NOMO-1 (cell line): ENCODE results near the gene SPINT3.
"Not testable (repeated sequence)": the region's sequence is repeated elsewhere in the genome, so short reads cannot be mapped to it uniquely, and the experiment has no call there.

Experiments
- DNase-seq, 2 experiments: peaks; one replicate each; lab custom pipeline; 2025; ENCODE audit not compliant: unreplicated experiment in 2 of 2; lab: John Stamatoyannopoulos, UW

The SPINT3 gene

DNA sequence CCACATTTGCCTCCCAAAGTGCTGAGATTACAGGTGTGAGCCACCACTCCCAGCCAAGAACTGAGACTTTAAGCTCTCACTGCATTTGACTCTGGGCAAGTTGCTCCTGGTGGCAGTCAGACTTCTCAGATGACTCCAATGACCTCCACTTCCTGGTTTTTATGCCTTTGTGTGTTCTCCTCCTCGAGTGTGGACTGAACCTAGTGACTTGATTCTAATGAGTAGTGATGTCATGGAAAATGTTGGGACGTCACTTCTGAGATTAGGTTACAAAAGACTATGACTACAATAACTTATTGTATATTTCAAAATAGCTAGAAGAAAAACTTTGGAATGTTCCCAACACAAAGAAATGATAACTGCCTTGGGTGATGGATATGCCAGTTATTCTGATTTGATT is 12.0 kb downstream of the SPINT3 start:
- no peak for DNase-seq

DNA sequence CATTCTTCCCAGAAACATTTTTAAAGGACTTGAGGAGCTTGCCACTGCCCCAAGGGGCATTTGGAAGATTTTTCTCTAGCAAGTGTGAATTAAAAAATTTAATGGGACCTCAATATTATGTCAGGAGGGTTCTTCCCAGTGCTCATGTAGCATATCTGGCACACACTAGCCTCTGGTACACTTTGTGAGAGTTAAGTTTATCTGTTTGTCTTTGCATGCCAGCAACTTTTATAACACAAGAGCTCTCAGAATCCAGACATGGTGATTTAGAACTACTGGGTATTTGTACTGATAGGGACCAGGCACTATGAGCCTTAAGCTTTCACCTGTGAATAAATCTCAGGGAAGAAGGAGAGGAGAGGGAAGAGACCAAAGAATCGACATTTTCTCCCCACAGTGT is 12.9 kb downstream of the SPINT3 start:
- DNase-seq = no peak

DNA sequence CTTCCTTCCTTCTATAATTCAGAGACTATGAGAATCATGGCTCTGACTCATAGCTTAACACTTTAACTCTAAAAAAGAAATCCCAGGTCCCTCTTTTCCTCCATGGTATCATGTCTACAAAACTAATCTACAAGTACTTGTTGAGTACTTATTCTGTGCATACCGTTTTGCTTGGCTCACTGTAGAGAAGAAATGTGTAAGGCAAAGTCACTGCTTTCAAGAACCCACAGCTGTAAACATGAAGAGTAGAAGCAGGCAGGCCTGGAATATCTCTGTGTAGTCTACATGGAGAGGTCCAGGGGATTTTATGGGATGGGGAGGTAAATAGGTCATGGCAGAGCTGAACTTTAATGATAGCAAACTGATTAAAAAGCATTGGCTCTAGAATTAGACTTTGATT is 13.8 kb downstream of the SPINT3 start:
- no peak for DNase-seq

DNA sequence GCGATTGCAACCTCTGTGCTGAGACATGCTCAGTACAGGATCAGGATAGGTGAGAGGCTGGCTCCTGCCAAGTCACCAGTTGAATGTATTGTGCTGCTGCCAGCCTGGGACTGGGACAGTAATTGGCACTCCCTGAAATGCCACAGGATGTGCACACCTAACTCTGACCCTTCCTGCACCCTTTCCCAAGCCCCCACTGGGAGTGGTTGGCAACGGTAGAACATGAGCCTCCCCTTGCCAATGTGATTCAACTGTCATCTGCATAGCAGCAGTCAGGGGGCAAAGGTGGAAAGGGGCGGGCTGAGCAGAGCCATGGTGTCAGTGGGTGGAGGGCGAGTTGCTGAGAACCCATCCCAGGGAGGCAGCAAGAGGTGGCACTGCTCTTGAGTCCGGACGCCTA is 15.4 kb downstream of the SPINT3 start:
- DNase-seq = no peak

DNA sequence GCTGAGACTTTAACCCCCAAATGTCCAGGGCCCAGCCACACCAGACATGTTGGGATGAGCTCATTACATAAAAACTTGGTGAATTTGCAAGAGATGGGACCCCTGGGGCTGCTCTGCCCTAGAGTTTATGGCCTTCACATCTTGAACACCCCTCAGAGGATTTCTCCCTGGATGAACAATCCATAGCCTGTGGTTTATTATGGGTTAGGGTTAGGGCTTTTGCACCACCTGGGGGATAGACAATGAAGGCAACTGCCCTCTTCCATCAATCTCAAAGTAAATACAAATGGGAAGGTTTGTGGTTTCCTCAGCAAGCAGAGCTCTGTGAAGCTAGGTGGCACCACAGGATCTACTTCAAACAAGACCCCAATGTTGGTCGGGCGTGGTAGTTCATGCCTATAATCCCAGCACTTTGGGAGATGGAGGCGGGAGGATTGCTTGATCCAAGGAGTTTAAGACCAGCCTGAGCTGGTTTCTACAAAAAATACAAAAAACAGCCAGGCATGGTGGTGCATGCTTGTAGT is 17.4 kb downstream of the SPINT3 start:
- no peak for DNase-seq

DNA sequence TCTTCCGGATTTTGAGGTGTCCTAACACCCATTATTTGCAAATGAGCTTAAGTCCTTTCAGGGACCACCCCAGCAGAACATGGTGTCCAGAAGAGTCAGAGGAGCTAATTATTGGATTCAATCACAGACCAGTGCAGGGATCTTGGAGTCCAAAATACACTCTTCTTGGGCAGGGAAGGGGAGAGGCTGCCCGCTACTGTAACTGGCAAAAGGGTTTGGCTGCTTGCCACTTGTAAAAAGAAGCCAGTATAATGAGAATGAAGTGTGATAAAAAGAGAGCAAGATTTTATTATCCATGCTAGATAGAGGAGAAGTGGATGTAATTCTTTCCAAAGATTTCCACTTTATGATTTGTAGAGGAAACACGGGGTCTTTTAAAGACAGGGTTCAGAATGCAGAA is 19.3 kb downstream of the SPINT3 start:
- no peak for DNase-seq

DNA sequence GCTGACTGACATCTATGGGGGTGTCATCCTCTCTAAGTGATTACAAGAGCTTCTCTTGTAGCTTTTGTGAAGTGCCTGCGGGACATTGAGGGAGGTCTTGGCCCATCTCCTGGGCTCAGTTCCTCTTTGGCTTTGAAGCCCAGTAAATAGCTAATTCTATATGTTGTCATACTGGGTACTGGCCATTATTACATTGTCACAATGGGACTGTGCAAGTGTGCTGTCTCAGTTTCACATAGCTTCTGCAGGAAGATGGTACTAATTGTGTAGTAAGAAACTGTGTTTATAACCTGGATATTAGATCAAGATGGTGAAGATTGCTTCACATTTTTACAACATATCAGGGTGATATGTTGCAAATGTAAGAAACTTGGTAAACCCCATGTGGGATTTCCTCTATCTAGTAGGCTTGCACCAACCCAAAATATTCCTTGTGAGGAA is 19.9 kb downstream of the SPINT3 start:
- DNase-seq = peak; percentile 87 to 92

DNA sequence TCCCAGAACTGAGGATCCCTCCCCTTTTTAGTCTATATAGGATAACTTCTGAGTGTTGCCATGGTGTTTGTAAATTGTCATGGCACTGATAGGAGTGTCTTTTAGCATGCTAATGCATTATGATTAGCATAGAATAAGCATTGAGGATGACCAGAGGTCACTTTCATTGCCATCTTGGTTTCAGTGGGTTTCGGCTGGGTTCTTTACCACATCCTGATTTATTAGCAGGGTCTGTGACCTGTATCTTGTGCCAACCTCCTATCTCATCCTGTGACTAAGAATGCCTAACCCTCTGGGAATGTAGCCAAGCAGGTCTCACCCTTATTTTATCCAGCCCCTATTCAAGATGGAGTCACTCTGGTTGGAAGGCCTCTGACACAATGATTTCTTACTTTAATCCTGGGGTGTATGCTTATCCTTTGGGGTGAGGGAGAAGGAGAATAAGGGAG is 26.3 kb downstream of the SPINT3 start:
- no peak for DNase-seq

DNA sequence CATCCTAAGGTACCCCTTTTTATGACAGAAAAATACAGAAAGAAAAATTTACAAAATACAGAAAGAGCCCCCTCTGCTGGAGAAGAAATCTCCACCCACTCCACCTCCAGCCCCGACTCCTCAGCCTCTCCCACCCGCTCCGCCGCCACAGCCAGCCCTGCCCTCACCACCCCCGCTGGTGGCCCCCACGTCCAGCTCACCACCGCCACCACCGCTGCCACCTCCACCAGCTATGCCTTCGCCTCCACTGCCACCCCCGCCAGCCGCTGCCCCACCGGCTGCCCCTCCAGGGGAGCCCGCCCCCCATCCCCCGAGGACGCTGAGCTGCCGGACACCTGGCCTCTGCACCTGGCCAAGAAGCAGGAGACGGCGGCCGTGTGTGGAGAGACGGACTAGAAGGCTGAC is 28.2 kb downstream of the SPINT3 start:
- no peak for DNase-seq

DNA sequence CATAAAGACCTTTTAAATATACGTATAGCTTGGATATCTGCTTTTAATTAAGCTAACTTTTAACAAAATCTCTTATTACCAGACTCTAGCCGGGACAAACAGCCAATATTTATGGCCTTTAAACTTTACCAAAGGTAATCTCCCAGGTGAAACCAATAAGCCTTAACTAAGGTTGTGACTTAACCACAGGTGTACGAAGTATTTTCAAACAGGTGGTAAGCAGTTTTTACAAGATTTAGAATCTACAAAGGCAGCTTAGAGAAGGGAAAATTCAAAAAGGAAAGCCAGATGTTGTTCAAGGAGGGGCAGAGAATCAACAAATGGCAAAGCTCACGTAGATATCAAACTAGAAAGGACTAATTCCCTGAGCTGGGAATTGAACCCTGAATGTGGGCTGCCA is 30.0 kb downstream of the SPINT3 start:
- DNase-seq = no peak

DNA sequence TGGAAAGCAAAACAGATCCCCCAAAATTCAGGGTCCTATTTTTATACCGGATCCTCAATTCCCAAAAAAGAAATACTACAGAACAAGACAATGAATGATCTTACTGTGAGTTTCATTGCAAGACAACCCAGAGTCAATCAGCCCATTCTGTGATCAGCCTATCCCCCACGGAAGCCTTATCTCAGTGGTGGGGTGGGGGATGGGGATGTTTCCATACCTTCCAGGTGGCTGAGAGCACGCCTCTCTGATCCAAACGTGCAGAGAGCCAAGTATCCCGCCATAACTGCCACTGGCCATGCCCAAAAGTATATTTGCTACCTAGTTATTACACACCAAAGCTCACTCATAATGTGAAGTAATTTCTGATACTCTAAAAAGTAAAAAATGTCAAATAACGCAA is 30.7 kb downstream of the SPINT3 start:
- DNase-seq = no peak

DNA sequence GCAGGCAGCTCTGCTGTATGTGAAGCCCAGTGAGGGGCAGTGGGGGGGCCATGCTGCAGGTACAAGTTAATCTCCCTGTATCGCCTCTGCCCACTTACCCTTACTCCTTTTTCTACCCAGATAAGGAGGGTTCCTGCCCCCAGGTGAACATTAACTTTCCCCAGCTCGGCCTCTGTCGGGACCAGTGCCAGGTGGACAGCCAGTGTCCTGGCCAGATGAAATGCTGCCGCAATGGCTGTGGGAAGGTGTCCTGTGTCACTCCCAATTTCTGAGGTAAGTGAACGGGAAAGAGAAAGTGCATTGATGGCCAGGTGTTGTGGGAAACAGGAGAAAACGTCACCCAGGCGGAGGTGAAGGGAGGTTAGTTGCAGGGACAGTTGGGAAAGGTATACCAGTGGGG is 35.6 kb downstream of the SPINT3 start:
- DNase-seq = no peak

DNA sequence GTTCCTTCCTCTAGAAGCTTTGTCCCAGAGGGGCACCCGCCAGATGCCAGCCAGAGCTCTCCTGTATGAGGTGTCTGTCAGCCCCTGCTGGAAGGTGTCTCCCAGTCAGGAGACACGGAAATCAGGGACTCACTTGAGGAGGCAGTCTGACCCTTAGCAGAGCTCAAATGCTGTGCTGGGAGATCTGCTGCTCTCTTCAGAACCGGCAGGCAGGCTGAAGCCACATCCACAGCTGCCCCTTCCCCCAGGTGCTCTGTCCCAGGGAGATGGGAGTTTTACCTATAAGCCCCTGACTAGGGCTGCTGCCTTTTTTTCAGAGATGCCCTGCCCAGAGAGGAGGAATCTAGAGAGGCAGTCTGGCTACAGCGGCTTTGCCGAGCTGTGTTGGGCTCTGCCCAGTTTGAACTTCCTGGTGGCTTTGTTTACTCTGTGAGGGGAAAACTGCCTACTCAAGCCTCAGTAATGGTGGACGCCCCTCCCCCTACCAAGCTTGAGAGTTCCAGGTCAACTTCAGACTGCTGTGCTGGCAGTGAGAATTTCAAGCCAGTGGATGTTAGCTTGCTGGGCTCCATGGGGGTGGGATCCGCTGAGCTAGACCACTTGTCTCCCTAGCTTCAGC is 37.8 kb downstream of the SPINT3 start:
- not testable (repeated sequence) for DNase-seq

DNA sequence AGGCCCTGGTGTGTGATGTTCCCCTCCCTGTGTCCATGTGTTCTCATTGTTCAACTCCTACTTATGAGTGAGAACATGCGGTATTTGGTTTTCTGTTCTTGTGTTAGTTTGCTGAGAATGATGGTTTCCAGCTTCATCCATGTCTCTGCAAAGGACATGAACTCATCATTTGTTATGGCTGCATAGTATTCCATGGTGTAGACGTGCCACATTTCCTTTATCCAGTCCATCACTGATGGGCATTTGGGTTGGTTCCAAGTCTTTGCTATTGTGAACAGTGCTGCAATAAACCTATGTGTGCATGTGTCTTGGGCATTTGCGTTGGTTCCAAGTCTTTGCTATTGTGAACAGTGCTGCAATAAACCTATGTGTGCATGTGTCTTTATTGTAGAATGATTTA is 43.1 kb downstream of the SPINT3 start:
- DNase-seq = not testable (repeated sequence)

DNA sequence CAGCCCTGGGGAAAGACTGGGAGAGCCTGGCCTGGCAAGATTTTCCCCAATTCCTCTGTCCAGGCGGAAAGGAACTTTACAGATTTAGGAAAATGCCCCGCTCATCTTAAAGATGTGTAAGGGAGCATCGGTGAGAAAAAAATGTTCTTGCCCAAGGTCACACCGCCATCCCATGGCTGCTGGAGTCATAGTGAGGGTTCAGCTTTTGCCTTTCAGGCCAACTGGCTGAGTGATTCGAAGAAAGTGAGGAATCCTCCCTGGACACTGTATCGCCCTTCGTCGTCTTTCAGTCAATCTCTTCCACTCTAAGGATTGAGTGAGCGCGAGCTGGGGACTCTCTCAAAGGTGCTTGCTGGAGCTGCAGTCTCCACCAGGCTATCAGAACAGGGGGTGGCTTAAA is 44.5 kb downstream of the SPINT3 start:
- peak; percentile 22 to 25 for DNase-seq

DNA sequence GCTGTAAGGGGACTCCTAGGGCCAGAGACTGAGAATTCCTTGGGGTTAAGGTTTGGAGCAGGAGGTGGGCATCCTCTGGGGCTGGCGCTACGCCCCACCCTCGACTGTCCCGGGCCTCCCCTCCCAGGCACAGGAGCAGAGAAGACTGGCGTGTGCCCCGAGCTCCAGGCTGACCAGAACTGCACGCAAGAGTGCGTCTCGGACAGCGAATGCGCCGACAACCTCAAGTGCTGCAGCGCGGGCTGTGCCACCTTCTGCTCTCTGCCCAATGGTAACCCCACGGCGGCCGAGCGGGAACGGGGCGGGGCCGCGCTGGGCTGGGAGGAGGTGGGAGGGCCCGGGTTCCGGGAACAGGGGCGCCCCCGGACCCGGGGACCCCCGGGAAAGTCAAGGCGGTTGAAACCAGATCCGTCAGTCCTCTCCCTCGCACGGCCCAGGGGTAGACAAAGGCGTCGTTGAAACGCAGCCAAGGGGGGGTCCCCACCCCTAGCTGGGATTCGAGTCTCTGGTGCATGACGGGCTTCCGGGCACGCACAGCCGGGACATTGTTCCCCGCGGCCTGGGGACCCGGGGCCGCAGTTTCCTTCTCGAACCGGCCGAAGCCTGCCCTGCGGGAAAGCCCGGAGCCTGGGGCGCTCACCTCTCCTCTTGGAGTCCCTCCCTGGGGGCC is 45.0 kb downstream of the SPINT3 start:
- DNase-seq = peak; percentile 19 to 39

DNA sequence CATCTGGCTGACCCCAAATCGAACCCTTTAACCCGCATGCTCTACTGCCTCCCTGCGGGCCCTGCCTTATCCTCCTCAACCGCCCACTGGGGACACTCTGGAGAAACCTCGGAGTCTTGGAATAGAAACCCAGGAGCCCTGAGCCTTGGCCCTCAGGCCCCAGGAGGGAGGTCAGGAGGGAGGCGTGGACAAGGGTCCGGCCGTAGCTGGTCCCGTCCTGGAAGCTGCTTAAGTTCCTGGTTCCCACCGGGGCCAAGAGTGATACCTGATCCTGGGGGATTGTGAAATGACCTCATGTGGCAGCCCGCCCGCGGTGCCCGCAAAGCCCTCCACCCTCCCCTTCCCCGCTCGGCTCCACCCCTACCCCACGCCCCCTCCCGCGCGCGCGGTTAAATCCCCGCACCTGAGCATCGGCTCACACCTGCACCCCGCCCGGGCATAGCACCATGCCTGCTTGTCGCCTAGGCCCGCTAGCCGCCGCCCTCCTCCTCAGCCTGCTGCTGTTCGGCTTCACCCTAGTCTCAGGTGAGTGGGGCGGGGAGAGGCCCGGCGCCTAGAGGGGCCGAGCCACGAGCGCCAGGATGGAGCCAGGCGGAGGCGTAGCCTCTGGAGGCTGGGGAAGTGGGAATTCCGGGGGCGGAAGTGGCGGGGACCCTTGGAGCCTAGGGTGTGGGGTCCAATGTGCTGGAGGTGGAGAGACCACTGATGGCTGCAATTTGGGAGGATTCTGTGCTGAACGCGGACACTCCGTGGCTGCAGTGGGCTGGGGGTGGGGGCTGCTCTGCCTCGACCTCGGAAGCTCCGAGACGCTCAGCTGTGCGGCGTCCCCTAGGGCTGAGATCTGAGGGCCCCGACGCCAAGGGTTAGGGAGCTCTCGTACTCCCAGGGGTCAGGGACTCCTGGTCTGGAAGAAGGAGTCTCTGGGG is 45.8 kb downstream of the SPINT3 start, which contains the start of gene WFDC2:
TSS of gene WFDC2 (plus strand) at position 418 of the 926 bp plus-strand sequence. CDS start at position 447, 29 bp downstream.
- DNase-seq = no peak

DNA sequence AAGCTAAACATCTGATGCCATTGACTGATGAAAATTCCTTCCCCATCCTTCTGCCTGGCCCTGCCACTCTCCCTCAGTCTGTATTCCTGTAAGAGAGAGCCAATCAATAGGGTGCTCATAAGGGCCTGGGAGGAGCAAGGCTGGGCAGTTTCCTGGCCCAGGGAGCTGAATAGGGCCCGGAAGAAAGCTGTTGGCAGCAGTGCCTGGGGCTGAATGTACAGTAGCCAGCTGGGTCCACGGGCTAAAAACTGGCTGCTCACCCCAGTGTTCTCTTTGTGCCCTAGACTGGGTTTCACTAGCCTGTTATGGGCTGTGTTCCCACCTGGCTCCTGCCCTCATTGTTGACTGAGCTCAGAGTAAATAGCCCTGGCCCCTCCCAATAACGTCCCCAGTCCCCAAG is 47.6 kb downstream of the SPINT3 start:
- DNase-seq = no peak

DNA sequence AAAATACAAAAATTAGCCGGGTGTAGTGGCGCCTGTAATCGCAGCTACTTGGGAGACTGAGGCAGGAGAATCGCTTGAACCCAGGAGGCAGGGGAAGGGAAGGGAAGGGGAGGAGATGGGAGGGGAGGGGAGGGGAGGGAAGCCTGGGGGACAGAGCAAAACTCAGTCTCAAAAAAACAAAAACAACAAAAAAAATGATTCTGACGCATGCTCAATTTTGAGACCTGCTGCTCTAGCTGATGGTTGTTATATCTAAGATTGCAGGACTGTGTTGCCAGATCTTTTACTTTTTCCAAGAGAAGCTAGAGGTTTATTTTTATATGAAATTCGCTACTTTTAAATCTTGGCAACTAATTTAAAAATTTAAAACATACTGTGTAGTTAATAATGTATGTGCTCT is 48.2 kb downstream of the SPINT3 start:
- DNase-seq = no peak

DNA sequence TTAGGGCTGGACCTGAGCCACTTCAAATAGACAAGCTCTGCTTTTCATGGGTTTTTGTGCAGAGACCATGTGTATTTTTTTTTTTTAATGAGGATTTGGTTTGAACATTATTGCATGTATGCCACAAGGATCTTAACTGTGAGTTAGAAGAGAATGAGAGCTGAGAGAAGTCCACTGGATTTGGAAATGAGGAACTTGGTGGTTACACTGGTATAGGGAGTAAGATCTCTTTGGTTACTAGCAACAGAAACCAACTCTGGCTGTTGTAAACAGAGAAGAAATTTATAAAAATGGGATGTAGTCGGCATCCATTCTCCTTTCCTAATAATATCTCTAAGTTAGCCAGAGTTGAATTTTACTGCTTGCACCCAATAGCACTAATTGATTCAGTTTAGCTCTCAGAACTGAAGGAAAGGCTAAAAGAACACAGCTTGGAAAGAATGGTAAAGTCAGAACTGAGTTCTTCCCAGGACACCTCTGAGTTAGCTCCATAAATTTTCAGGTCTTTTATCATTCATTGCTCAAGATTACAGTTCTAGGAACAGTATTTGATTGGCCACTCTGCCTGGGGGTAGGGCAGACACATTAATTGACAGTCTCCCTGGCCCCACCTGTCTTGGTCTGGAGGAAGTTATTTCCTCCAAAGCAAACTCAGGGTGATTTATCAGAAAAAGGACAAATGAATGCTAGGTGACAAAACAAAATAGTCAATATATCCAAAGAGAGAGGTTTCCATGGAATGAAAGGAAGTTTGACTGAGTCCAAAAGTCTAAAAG is 49.7 kb downstream of the SPINT3 start:
- peak in 1 of 2 experiments; percentile 82 for DNase-seq
